Hepatocyte (in vitro differentiated cells): ENCODE measurements around the gene FXR2. TPM values are rescaled to one million over a fixed set of nuclear protein-coding genes. Genes with fewer than 3 reads are reported as not detected.

Experiments used
- DNase-seq: peaks from one replicate; pipeline ENCODE4 v3.0.0-alpha.2; 2016; ENCODE audit warnings: low spot score
- H2AFZ ChIP-seq: fragments of 200-600 bp; sonication (generic); 2 replicates; pipeline ENCODE4 v1.6.0; 2016; ENCODE audit warnings: antibody characterized with exemption, mild to moderate bottlenecking
- H3K27ac ChIP-seq: fragments of 200-600 bp; sonication (generic); 2 replicates; pipeline ENCODE4 v1.5.1; 2016; ENCODE audit warnings: mild to moderate bottlenecking
- H3K27me3 ChIP-seq: fragments of 200-600 bp; sonication (generic); 2 replicates; pipeline ENCODE4 v1.6.1; 2016
- H3K36me3 ChIP-seq: fragments of 200-600 bp; sonication (generic); replicated peaks from 2 replicates; pipeline ENCODE4 v1.5.1; 2016; ENCODE audit warnings: low read depth; ENCODE audit not compliant: insufficient read depth
- H3K4me1 ChIP-seq: fragments of 200-600 bp; sonication (generic); 2 replicates; pipeline ENCODE4 v1.5.1; 2016; ENCODE audit warnings: mild to moderate bottlenecking, moderate library complexity; ENCODE audit not compliant: insufficient read depth
- H3K4me2 ChIP-seq: fragments of 200-600 bp; sonication (generic); 2 replicates; pipeline ENCODE4 v1.6.0; 2016
- H3K4me3 ChIP-seq: fragments of 200-600 bp; sonication (generic); 2 replicates; pipeline ENCODE4 v1.5.1; 2016; ENCODE audit warnings: mild to moderate bottlenecking
- H3K79me2 ChIP-seq: fragments of 200-600 bp; sonication (generic); 2 replicates; pipeline ENCODE4 v1.6.0; 2017; ENCODE audit warnings: mild to moderate bottlenecking
- H3K9me2 ChIP-seq: fragments of 200-600 bp; sonication (generic); replicated peaks from 2 replicates; pipeline ENCODE4 v1.6.0; 2017; ENCODE audit warnings: mild to moderate bottlenecking; ENCODE audit not compliant: insufficient read depth
- H3K9me3 ChIP-seq: fragments of 200-600 bp; sonication (generic); 2 replicates; pipeline ENCODE4 v1.5.1; 2016; ENCODE audit warnings: low read depth, mild to moderate bottlenecking
- H4K20me1 ChIP-seq: fragments of 200-600 bp; sonication (generic); 2 replicates; pipeline ENCODE4 v1.6.0; 2016; ENCODE audit warnings: mild to moderate bottlenecking; ENCODE audit not compliant: insufficient read depth, poor library complexity, severe bottlenecking
- EZH2 ChIP-seq: fragments of 200-600 bp; sonication (generic); IDR thresholded peaks from 2 replicates; pipeline ENCODE4 v1.6.1; 2016; ENCODE audit warnings: antibody characterized with exemption, mild to moderate bottlenecking, borderline replicate concordance
- EZH2phosphoT487 ChIP-seq: fragments of 200-600 bp; sonication (generic); IDR thresholded peaks from one replicate; pipeline ENCODE4 v1.6.1; 2018; ENCODE audit warnings: antibody characterized with exemption, mild to moderate bottlenecking, low read depth, moderate library complexity; ENCODE audit not compliant: unreplicated experiment, severe bottlenecking
- WGBS: methylation state at CpG from one replicate; pipeline ENCODE4 v1.1.6; 2016; ENCODE audit warnings: low lambda C conversion rate; ENCODE audit errors: missing lambda C conversion rate; 5-methylcytosine and 5-hydroxymethylcytosine counted together
- polyA plus RNA-seq: library from polyadenylated mRNA; unstranded; fragments of >200 nt; fragmentation: Nextera tagmentation; extraction: Ambion mirVana; gene quantifications from 2 replicates; pipeline ENCODE4 v1.2.1, GENCODE V29; 2016
- total RNA-seq: library from RNA; depleted of rRNA; stranded (reverse); fragments of >200 nt; gene quantifications from 2 replicates; pipeline ENCODE4 v1.2.3, GENCODE V29; 2014
- TF ChIP-seq, protein P1 (sequence below): fragments of 200-600 bp; sonication (generic); IDR thresholded peaks from 2 replicates; pipeline ENCODE4 v1.5.1; 2016; ENCODE audit warnings: antibody characterized with exemption, mild to moderate bottlenecking; ENCODE audit not compliant: poor library complexity

The FXR2 gene
- total and polyA plus RNA-seq, 2 experiments from 2014 or later = 33.0 to 41.6 TPM

DNA sequence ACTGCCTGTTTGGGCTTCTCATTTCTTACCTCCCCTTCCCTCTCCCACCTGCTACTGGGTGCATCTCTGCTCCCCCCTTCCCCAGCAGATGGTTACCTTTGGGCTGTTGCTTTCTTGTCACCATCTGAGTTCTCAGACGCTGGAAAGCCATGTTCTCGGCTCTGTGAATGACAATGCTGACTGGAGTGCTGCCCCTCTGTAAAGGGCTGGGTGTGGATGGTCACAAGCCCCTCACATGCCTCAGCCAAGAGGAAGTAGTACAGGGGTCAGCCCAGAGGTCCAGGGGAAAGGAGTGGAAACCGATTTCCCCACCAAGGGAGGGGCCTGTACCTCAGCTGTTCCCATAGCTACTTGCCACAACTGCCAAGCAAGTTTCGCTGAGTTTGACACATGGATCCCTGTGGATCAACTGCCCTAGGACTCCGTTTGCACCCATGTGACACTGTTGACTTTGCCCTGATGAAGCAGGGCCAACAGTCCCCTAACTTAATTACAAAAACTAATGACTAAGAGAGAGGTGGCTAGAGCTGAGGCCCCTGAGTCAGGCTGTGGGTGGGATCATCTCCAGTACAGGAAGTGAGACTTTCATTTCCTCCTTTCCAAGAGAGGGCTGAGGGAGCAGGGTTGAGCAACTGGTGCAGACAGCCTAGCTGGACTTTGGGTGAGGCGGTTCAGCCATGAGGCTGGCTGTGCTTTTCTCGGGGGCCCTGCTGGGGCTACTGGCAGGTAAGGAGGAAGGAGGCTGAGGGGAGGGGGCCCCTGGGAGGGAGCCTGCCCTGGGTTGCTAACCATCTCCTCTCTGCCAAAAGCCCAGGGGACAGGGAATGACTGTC is 35.5 kb downstream of the FXR2 start, which contains the start of gene CD68:
Gene CD68, plus strand, starts transcription at position 638 of the 833 bp plus-strand sequence. Its CDS starts 40 bp downstream, at position 678.
- WGBS = 35% methylated on average over 7 of the region's 7 CpGs
- H3K9me2 ChIP-seq = no peaks in the 10 kb centered on the region
- peaks cover 68% of the 10 kb centered on the region for H3K79me2 ChIP-seq

DNA sequence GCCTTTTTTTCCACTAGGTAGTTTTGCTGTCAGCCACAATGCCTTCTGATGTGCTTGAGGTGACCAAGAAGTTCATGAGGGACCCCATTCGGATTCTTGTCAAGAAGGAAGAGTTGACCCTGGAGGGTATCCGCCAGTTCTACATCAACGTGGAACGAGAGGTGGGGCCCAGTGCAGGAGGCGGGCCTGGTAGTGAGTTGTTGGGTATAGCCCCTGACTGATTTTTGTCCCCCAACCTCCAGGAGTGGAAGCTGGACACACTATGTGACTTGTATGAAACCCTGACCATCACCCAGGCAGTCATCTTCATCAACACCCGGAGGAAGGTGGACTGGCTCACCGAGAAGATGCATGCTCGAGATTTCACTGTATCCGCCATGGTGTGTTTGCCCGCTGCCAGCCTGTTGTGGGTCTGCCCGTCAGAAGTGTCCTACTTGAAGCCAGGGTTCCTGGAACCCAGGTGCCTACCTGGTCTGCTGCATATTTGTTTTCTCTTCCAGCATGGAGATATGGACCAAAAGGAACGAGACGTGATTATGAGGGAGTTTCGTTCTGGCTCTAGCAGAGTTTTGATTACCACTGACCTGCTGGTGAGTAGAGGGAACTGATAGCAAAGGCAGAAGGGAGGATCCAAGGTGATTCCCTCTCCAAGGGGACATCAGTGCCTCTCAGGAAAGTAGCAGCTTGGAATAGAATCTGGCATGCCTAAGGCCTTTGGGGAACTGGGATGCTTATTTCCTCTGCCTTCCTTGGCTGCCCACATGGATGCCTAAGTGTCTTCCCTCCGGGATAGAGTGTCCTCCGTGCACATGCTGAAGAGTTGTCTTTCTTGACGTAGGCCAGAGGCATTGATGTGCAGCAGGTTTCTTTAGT is 37.1 kb downstream of the FXR2 start:
- Histone ChIP-seq H3K4me2 (no peak overlapping the region), H3K36me3 (peaks cover 3% of the 10 kb centered on the region), H3K27me3 (no peaks in the 10 kb centered on the region), H3K79me2 (peaks cover 72% of the 10 kb centered on the region), H3K9me2 (no peaks in the 10 kb centered on the region), H3K9me3 (no peaks in the 10 kb centered on the region), H3K4me3 (no peak overlapping the region), H4K20me1 (peaks cover 49% of the 10 kb centered on the region), H2AFZ (no peak overlapping the region), H3K27ac (peak overlapping the region; percentile 98), H3K4me1 (peaks cover 37% of the 10 kb centered on the region)
- TF ChIP-seq, protein P1, sequence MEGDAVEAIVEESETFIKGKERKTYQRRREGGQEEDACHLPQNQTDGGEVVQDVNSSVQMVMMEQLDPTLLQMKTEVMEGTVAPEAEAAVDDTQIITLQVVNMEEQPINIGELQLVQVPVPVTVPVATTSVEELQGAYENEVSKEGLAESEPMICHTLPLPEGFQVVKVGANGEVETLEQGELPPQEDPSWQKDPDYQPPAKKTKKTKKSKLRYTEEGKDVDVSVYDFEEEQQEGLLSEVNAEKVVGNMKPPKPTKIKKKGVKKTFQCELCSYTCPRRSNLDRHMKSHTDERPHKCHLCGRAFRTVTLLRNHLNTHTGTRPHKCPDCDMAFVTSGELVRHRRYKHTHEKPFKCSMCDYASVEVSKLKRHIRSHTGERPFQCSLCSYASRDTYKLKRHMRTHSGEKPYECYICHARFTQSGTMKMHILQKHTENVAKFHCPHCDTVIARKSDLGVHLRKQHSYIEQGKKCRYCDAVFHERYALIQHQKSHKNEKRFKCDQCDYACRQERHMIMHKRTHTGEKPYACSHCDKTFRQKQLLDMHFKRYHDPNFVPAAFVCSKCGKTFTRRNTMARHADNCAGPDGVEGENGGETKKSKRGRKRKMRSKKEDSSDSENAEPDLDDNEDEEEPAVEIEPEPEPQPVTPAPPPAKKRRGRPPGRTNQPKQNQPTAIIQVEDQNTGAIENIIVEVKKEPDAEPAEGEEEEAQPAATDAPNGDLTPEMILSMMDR = no peak
- TF ChIP-seq EZH2phosphoT487 = no peak
- TF ChIP-seq EZH2 = no peak
- WGBS = 88% methylated on average over 17 of the region's 17 CpGs
- DNase-seq = peak; percentile 5

More for the DNA sequence above, 35.5 kb downstream of the FXR2 start, which contains the start of gene CD68:
- H3K27me3 ChIP-seq = no peaks in the 10 kb centered on the region
- peak within 1 kb of the TSS; percentile 71 for H3K4me2 ChIP-seq
- H4K20me1 ChIP-seq = peaks cover 40% of the 10 kb centered on the region
- H3K36me3 ChIP-seq = peaks cover 3% of the 10 kb centered on the region
- H3K27ac ChIP-seq = peak within 1 kb of the TSS; percentile 98
- H3K4me3 ChIP-seq = no peak within 1 kb of the TSS
- H3K4me1 ChIP-seq = peaks cover 44% of the 10 kb centered on the region
- peak; percentile 92 for DNase-seq
- TF ChIP-seq, protein P1 = no peak
- TF ChIP-seq EZH2phosphoT487 (no peak), EZH2 (no peak)
- H3K9me3 ChIP-seq = no peaks in the 10 kb centered on the region
- no peak within 1 kb of the TSS for H2AFZ ChIP-seq

DNA sequence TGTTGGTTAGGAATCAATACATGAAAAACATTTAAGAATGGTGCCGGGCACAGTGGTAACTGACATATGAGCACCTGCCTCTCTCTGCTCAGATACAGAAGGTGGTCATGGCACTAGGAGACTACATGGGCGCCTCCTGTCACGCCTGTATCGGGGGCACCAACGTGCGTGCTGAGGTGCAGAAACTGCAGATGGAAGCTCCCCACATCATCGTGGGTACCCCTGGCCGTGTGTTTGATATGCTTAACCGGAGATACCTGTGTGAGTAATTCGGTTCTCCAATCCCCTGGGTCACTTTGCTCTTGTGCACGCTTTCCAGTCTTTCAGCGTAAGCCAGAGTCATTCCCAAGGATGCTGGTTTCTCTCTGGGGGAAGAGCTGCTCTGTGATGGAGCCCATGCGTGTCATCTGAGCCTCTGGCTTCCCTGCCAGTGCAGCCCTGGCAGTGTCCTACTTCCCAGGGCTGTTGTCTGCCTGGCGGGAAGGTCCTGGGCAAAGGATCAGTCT is 38.2 kb downstream of the FXR2 start:
- H3K9me2 ChIP-seq = no peaks in the 10 kb centered on the region
- H4K20me1 ChIP-seq = peaks cover 49% of the 10 kb centered on the region
- peaks cover 62% of the 10 kb centered on the region for H3K79me2 ChIP-seq
- no peak for TF ChIP-seq EZH2
- TF ChIP-seq, protein P1 = no peak
- TF ChIP-seq EZH2phosphoT487 = no peak
- peak overlapping the region; percentile 93 for H3K4me2 ChIP-seq
- peak overlapping the region; percentile 98 for H3K27ac ChIP-seq
- H2AFZ ChIP-seq = no peak overlapping the region
- peaks cover 40% of the 10 kb centered on the region for H3K4me1 ChIP-seq
- no peaks in the 10 kb centered on the region for H3K9me3 ChIP-seq
- no peak overlapping the region for H3K4me3 ChIP-seq
- 92% methylated on average over 14 of the region's 14 CpGs for WGBS
- no peak for DNase-seq
- H3K27me3 ChIP-seq = no peaks in the 10 kb centered on the region
- peaks cover 3% of the 10 kb centered on the region for H3K36me3 ChIP-seq
